GM19099 (cell line): ENCODE results near the gene CNTRL.

ENCODE experiments used
- POLR2A ChIP-seq: IDR thresholded peaks from 3 replicates; pipeline ENCODE4 v1.6.1; 2011; ENCODE audit warnings: low read depth; ENCODE audit not compliant: insufficient read length; ENCODE audit errors: extremely low read depth

The CNTRL gene

DNA sequence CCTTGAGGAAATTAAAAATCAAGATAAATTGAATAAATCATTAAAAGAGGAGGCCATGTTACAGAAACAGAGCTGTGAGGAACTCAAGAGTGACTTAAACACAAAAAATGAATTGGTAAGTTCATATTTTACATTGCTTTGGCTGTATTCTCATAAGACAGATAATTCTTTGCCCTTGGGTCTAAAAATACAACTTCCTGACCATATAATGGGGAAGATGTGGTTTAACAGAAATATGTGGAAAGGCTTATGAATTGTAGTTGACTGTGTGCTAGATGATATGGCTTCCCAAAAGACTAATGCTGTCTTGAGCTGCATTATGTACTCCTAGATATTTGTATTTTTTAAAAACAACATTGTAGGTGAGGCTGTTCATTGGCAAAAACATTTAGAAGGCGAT, 33.1 kb downstream of the CNTRL start:
- no peak for TF ChIP-seq POLR2A

DNA sequence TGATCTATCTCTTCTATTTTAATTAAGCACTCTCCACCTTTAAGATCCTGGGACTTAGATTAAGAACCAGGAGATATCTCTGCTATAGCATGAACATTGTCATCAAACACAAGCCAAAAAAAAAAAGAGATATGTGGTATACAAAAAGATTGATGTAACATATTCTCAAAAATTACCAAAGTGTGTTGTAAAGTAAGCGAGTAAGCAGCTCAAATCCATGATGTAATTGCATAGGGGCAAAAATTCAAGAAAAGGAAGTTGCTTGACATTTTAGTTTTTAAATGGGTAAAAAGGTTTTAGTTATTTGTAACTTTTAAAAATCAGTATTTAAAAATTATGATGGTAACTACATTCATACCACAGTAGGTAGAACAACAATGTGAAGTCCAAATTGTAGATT, 40.7 kb downstream of the CNTRL start:
- TF ChIP-seq POLR2A, result no peak

DNA sequence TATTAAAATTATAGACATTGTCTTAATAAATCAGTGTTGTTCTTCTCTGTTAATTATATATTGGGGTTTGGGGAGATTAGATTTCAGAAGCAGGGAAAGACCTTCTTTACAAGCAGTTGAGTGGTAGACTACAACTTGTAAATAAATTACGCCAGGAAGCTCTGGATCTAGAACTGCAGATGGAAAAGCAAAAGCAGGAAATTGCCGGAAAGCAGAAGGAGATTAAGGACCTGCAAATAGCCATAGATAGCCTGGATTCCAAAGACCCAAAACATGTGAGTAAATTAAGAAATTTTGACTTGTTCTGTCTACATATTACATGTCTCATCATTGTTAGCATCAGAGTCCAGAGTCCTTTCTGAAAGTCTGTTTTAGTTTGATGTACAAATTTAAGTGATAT, 43.5 kb downstream of the CNTRL start:
- TF ChIP-seq POLR2A, result no peak

DNA sequence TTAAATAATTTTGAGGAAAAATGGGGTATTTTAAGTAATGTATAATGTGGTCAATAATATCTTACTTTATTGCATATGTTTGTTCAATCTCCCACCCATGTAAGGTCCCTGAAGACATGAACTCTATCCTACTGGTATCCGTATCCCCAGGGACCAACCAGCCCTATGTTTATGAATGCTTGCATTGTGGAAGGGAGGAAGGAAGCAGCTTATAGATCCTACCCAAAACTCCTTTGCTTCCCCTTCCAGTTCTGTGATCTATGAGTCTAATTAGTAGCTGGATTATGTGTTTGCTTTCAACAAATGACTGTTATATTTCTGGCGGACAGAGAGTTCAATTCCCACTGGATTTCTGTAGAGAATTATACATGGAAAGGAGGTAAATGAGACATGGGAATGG, 45.6 kb downstream of the CNTRL start:
- TF ChIP-seq POLR2A, result no peak

DNA sequence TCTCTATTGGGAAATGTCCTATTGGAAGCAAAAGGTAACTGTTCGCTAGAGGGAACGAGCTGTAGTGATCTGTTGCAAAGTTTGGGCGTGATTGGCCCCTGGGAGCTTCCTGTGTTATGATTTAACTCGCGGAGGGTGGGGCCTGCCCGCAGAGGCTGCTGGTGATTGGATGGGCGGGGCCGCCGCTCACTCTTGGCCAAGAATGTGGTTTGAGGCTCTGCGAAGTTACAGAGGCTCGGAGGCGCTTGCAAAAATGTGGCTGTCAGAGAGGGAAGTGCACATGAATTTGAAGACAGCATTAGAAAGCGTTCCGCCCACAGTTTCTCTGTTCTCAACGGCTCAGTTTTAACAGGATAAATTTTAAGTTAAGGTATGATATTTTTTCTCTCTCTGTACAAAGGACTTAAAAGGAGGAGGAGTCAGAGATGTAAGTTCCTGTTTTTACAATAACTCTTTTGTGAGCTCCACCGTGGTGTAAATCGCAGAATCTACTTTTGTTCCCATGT, 46.9 kb downstream of the CNTRL start:
- peak; percentile 67 for TF ChIP-seq POLR2A

DNA sequence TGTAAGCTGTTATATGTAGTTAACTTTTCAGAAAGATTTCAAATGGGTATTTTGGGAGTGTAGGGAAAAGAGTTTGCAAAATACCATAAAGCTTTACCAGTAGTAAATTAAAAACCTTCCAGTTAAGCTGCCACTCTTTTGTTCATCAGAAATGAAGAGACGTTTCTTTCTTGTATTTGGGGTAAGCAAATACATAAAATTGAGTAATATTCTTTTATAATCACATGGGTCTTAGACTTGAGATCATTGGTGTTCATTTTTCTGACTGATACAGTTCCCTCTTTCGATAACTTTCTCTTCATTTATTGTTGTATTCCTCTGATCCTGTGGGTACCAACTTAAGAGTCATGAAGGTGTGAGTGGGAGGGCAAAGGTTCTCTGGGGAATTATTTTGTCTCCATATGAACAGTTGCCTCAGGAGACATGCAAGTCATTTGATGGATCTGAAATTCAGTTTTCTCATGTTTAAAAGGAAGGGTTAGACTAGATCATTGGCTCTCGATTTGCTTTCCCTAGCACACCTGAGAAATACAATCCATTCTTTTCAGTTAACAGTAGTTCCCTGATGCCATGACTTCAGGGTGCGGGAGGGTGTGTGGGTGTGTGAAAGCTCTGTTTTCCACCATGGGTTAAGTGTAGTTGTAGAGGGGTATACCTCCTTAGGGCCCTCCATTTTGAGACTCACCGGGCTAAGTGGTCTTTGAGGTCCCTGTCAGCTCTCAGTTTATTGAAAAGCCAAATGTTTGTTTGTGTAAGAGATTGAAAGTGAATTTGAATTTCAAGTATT, 47.7 kb downstream of the CNTRL start:
- no peak for TF ChIP-seq POLR2A

DNA sequence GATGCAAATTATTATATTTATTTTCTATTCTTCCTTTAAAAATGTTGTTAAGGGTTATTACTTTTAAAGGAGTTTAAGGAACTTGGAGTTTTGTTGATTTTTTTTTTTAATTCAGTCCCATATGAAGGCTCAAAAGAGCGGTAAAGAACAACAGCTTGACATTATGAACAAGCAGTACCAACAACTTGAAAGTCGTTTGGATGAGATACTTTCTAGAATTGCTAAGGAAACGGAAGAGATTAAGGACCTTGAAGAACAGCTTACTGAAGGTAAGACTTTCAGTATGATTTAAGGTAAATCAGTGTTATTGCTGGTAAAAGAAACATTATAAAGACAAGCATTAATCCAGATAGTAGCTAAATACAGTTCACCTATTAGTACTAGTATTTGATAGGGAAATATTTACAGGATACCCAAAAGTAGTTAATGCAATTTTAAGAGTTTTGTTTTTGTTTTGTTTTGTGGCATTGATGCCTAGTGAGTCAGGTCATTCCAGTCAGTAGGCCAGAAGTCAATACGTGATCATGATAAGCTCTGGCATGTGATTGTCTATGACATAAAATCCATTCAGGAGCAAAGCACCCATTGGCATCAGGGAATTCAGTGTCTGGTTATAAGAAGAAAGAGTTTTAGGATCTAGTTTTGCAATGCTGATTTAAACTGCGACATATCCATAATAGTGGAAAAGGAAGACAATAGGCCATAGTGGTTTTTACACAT, 49.2 kb downstream of the CNTRL start:
- TF ChIP-seq POLR2A, result no peak

DNA sequence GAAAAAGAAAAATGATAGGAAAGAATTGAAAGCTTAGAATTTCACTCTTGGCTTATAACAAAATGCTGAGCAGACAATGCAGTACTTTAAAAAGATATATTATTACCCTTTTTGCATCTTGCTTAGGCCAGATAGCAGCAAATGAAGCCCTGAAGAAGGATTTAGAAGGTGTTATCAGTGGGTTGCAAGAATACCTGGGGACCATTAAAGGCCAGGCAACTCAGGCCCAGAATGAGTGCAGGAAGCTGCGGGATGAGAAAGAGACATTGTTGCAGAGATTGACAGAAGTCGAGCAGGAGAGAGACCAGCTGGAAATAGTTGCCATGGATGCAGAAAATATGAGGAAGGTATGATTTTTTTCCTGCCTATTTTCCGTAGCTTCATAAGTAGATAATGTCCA, 50.8 kb downstream of the CNTRL start:
- no peak for TF ChIP-seq POLR2A

DNA sequence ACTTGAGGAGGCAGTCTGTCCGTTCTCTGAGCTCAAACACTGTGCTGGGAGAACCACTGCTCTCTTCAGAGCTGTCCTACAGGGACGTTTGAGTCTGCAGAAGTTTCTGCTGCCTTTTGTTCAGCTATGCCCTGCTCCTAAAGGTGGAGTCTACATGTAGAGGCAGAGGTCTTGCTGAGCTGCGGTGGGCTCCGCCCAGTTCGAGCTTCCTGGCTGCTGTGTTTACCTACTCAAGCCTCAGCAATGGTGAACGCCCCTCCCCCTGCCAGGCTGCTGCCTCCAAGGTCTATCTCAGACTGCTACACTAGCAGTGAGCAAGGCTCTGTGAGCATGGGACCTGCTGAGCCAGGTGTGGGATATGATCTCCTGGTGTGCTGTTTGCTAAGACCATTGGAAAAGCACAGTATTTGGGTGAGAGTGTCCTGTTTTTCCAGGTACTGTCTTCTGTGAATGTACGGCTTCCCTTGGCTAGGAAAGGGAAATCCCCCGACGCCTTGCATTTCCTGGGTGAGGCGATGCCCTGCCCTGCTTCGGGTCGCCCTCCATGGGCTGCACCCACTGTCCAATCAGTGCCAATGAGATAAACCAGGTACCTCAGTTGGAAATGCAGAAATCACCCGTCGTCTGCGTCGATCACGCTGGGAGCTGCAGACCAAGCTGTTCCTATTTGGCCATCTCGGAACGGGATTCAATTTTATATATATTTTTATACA, 58.5 kb downstream of the CNTRL start:
- no peak for TF ChIP-seq POLR2A

DNA sequence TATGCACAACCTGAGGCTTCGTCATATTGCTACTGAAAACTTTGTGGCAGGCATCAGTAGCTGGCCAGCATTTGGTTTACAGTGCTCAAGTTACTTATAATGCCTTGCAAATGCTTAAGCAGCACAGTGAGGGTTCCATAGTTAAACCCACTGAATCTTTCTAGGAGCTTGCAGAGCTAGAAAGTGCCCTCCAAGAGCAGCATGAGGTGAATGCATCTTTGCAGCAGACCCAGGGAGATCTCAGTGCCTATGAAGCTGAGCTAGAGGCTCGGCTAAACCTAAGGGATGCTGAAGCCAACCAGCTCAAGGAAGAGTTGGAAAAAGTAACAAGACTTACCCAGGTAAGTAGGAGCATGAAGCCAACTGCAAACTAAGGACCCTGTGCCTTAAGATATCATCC, 60.9 kb downstream of the CNTRL start:
- TF ChIP-seq POLR2A, result no peak

DNA sequence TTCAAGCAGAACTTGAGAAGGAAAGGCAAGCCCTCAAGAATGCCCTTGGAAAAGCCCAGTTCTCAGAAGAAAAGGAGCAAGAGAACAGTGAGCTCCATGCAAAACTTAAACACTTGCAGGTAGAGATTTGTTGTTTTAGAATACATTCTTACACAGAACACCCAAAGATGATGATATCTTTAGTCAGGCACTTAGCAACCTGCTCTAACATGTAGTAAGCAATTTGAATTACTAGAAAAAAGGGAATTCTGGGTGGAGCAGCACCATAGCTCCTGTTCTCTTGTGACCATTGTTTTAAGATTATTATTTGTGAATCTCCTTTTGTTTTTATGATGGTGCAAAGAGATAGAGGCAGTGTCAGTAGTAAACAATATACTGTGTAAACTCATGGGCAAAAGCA, 63.8 kb downstream of the CNTRL start:
- TF ChIP-seq POLR2A, result no peak

DNA sequence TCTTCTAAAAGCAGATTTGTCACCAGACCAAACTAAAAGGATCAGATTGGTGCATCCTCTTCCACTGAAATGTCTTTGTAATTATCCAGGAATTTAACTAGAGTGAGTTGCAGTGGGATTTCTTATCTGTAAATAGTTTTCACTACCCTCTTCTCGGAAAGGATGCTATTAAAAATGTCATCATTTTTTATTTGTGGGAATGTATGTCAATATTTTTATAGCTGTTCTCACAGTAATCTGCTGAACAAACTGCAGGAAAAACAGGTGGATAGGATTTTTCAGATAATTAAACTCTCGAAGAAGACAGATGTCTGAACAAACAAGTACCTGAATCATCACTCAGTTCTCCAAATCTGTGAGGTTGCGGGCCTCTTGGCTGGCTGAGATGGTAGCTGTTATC, 64.2 kb downstream of the CNTRL start:
- no peak for TF ChIP-seq POLR2A

DNA sequence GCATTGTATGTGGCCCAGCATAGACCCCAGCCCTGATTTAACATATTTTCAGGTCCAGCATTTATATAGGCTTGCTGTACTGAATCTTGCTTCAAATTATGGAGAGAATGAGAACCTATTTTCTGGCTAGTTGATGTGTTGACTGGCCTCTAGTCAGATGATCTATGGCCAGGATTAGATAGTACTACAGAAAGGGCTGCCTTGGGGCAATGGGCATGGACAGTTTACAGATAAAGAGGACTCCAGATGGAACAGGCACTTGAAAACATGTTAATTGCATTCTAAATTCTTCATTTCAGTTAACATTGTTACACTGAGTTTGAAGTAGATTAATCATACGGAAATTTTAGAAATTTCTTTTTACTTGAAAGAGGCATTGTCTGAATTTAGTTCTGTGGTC, 65.4 kb downstream of the CNTRL start:
- TF ChIP-seq POLR2A, result no peak

DNA sequence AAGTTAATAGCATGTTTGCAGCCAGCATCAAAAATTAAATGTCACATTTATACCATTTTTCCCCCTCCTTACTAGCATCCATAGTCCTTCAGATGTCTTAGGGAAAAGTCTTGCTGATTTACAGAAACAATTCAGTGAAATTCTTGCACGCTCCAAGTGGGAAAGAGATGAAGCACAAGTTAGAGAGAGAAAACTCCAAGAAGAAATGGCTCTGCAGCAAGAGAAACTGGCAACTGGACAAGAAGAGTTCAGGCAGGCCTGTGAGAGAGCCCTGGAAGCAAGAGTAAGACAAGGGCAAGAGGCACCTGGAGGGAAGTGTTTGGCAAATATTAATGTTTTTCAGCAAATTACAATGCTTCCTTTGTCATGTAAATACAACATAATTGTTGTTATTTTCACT, 66.6 kb downstream of the CNTRL start:
- TF ChIP-seq POLR2A, result no peak

DNA sequence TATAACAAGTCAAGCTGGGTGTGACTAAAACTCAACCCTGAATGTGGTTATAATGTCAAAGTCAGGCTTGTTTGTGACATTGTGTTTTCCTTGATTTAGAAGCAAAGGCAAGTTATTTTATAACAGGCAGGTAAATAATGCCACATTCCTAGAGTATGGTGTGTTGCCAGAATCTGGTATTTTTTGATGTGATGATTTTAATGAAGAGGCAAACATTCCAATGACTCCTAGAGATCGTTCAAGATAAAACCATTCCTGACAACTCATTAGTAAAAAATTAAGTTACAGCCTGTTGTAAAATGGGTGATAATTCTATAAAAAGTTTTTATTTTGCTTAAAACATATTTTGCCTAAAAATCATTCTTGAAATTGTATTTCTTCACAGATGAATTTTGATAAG, 67.0 kb downstream of the CNTRL start:
- no peak for TF ChIP-seq POLR2A

DNA sequence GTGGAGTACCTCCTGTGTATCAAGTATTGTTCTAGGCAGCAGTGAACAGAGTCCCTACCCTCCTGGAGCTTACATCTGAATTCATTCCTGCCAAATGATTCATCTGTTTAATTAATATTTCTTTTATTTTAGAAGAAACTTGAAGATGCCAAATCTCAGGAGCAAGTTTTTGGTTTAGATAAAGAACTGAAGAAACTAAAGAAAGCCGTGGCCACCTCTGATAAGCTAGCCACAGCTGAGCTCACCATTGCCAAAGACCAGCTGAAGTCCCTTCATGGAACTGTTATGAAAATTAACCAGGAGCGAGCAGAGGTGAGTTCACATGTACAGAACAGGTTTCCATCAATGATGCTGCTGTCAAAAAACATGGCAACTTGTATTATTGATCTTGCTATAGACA, 69.0 kb downstream of the CNTRL start:
- TF ChIP-seq POLR2A, result no peak
